Measurements from ENCODE around the gene S100A8. TPM values are rescaled to one million over a fixed set of nuclear protein-coding genes. Genes with fewer than 3 reads are reported as not detected.
A peak's percentile ranks its signal among the peaks of the same experiment; 100 is the strongest.
"Not testable (repeated sequence)": the region's sequence is repeated elsewhere in the genome, so short reads cannot be mapped to it uniquely, and the experiment has no call there.

The S100A8 gene
- total RNA-seq, 2 experiments from 2014 or later: not detected

DNA sequence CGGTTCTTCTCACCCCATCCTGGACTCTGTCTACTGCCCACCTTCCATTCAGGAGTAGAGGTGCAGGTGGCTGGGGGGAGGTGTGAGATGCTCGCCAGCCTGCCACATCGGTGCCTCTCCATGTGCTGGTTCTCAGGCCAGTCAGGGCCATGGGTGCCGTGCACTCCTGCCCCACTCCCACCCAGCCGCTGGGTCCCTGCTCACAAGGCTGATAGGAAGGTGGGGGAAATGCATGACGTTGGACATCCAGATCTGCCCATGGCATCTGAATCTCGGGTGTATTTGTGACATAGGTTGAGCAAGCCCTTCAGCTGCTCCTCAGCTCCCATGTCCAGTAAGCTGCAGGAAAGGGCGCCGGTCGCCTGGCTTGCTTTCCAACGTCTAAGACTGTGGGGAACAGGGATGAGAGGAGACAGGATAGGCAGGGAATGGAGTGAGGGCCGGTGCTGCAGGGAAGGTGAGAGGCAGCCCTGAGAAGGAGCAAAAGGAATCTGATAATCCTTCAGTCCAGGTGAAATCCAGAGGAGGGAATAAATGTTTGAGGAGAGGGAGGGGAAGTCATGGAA, 37.3 kb upstream of the S100A8 start:
- no peak for DNase-seq
- Mint-ChIP-seq H3K27me3 (peaks cover 20% of the 10 kb centered on the region), H3K27ac (no peak overlapping the region), H3K4me1 (no peaks in the 10 kb centered on the region), H3K4me3 (no peak overlapping the region), H3K9me3 (ENCODE audit: low read depth) (no peaks in the 10 kb centered on the region), H3K36me3 (no peaks in the 10 kb centered on the region)
- no peak for ATAC-seq
- CTCF ChIA-PET: no interaction called here

DNA sequence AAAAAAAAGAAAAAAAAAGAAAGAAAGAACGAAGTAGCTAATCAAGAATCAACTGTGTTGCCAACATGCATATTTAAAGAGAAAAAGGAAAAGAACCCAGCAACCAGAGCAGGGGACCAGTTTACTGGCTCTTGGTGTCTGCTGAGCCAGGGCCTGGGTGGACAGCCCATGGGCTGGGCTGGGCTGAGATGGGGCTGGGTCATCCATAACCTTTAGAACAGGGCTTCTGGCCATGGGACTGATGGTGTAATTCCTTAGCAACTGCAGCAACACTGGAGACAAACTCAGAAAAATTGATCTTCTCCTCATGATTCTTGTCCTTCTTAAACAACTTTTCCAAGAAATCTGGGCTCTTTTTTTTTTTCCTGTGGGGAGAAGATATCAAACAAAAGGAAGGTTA, 35.9 kb upstream of the S100A8 start:
- H3K4me1 Mint-ChIP-seq: no peaks in the 10 kb centered on the region
- DNase-seq: no peak
- CTCF ChIA-PET: no interaction called here
- H3K27me3 Mint-ChIP-seq: peaks cover 20% of the 10 kb centered on the region
- H3K36me3 Mint-ChIP-seq: no peaks in the 10 kb centered on the region
- H3K9me3 Mint-ChIP-seq (ENCODE audit: low read depth): no peaks in the 10 kb centered on the region
- ATAC-seq: no peak
- no peak overlapping the region for H3K27ac Mint-ChIP-seq
- H3K4me3 Mint-ChIP-seq: no peak overlapping the region

DNA sequence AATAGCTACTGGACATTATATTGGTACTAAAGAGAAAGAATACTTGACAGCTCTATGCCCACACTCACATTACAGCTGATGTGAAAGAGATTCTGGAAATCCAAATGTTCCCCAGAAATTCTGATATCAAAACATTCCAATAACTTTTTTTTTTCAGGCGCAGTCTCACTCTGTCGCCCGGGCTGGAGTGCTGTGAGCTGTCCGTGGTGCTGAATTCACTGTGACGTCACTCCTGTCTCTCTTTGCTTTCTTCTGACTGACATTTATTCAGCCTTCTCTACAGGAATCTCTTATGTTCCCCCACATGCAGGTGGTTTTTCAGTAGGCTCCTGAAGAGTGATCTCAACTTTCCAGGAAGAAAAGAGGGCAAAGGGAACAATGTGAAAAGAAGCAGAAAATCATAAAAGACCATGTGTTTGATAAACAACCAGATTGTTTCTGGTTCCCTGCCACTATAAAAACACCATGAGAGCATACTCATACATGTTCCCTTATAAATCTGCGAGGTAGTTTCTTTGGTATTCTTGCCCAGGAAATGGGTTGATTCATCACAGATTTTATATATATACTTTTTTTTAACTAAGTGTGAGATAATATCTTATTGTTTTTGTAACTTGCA, 31.7 kb upstream of the S100A8 start:
- CTCF ChIA-PET: no interaction called here
- DNase-seq (peak; percentile 74), ATAC-seq (no peak)
- H3K4me3 Mint-ChIP-seq: no peak overlapping the region
- no peaks in the 10 kb centered on the region for H3K36me3 Mint-ChIP-seq
- no peaks in the 10 kb centered on the region for H3K9me3 Mint-ChIP-seq (ENCODE audit: low read depth)
- H3K4me1 Mint-ChIP-seq: no peaks in the 10 kb centered on the region
- H3K27me3 Mint-ChIP-seq: peaks cover 16% of the 10 kb centered on the region
- no peak overlapping the region for H3K27ac Mint-ChIP-seq

DNA sequence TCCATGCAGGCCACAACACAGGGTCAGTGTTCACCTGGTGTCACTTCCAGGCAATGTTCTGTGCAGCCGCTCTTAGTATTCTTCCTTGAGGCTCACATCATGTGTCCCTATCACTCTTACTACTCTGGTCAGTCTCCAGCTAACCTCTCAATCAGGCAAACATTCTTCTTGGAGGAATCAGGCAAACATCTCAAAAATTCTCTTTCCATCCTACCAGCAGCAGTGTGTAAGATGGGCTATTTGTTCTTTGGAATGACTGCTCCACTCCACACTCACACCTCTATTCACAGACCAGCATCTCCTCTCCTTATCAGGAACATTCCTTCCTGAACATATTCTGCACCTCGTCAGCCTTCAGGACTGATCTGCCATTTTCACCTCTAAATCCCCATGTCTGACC, 29.4 kb upstream of the S100A8 start:
- Mint-ChIP-seq H3K9me3 (ENCODE audit: low read depth) (no peaks in the 10 kb centered on the region), H3K27ac (no peak overlapping the region)
- CTCF ChIA-PET: no interaction called here

GRCh38 chr1:153419436-153419793, 28.5 kb upstream of the S100A8 start:
- H3K4me3 Mint-ChIP-seq; DNase-seq; H3K36me3 Mint-ChIP-seq; CTCF ChIA-PET; H3K4me1 Mint-ChIP-seq; H3K27ac Mint-ChIP-seq; H3K27me3 Mint-ChIP-seq; H3K9me3 Mint-ChIP-seq (ENCODE audit: low read depth); ATAC-seq: not testable (repeated sequence)

More for the DNA sequence above, 29.4 kb upstream of the S100A8 start:
- Mint-ChIP-seq H3K4me1 (no peaks in the 10 kb centered on the region), H3K4me3 (no peak overlapping the region), H3K36me3 (no peaks in the 10 kb centered on the region), H3K27me3 (peaks cover 9% of the 10 kb centered on the region)
- no peak for DNase-seq
- ATAC-seq: no peak

DNA sequence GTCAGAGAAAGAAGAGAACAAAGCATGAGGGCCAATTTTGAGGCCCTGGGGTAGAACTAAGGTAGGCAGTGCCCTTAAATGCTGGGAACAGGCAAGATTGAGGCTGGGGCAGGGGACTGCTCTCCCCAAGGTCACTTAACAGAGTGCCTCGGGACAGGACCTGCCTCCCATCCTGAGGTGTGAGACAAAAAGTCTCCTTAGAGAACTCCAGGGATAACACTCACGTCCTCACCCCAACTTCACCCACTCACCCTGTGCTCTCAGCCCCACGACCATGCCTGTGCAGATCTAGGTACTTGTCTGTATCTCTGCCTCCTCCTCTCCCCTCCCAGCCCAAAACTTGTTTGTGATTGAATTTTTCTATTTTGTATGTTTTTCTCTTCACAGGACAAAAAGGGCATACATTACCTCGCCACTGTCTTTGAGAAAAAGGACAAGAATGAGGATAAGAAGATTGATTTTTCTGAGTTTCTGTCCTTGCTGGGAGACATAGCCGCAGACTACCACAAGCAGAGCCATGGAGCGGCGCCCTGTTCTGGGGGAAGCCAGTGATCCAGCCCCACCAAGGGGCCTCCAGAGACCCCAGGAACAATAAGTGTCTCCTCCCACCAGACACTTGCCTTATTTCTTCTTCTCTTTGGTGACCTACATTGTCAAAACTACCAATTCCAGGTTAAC, 28.0 kb upstream of the S100A8 start:
- H3K36me3 Mint-ChIP-seq; DNase-seq; H3K9me3 Mint-ChIP-seq (ENCODE audit: low read depth); H3K27ac Mint-ChIP-seq; H3K4me3 Mint-ChIP-seq; H3K27me3 Mint-ChIP-seq; ATAC-seq; CTCF ChIA-PET; H3K4me1 Mint-ChIP-seq: not testable (repeated sequence)

GRCh38 chr1:153417136-153417888, 26.4 kb upstream of the S100A8 start:
- H3K4me3 Mint-ChIP-seq: no peak overlapping the region
- no peak overlapping the region for H3K27ac Mint-ChIP-seq
- no peaks in the 10 kb centered on the region for H3K36me3 Mint-ChIP-seq
- no peaks in the 10 kb centered on the region for H3K4me1 Mint-ChIP-seq
- CTCF ChIA-PET: no interaction called here
- DNase-seq (no peak), ATAC-seq (no peak)
- no peaks in the 10 kb centered on the region for H3K9me3 Mint-ChIP-seq (ENCODE audit: low read depth)
- H3K27me3 Mint-ChIP-seq: no peaks in the 10 kb centered on the region

DNA sequence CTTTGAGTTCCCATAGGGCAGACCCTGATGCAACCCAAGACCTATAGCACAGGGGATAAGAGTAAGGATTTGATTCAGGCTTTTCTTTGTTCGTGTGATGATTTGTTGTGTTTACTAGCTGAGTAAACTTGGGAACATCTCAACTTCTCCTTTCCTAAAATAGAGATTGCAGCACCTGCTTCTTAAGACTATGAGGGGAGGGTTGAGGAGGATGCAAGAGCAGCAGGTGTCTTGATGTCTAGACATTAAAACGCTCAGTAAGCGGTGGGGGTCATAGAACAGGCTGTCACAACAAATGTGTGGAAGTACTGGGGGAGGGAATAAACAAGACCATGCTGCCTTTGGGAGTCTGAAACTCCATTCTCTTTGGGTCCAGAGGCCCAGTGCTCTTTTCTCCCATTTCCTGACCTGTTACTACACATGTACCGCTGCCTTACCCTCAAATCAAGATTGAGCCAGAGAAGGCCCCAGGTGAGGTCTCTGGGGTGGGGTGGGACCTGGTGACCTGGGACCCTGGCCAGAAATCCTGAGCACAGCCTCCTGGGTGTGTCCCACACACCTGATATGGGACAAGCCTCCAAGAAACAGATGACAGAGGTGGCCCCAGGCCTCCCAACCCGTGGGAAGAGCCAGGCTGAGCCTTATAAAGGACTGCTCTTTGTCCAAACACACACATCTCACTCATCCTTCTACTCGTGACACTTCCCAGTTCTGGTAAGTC, 25.1 kb upstream of the S100A8 start, which contains the start of gene S100A7A:
TSS of gene S100A7A (plus strand) at position 671 of the 721 bp plus-strand sequence. CDS start 1,563 bp downstream, outside the sequence.
- Mint-ChIP-seq H3K4me1 (no peaks in the 10 kb centered on the region), H3K27me3 (no peaks in the 10 kb centered on the region), H3K4me3 (no peak within 1 kb of the TSS), H3K36me3 (no peaks in the 10 kb centered on the region), H3K9me3 (ENCODE audit: low read depth) (no peaks in the 10 kb centered on the region), H3K27ac (no peak within 1 kb of the TSS)
- CTCF ChIA-PET: no interaction called here
- ATAC-seq: no peak
- DNase-seq: no peak

- H3K27ac Mint-ChIP-seq; H3K36me3 Mint-ChIP-seq; H3K9me3 Mint-ChIP-seq (ENCODE audit: low read depth); H3K4me3 Mint-ChIP-seq; H3K4me1 Mint-ChIP-seq; CTCF ChIA-PET; ATAC-seq; DNase-seq: not testable (repeated sequence)
- H3K27me3 Mint-ChIP-seq: peaks cover 12% of the 10 kb centered on the region
Measured at GRCh38 chr1:153413961-153414360, 23.1 kb upstream of the S100A8 start.

DNA sequence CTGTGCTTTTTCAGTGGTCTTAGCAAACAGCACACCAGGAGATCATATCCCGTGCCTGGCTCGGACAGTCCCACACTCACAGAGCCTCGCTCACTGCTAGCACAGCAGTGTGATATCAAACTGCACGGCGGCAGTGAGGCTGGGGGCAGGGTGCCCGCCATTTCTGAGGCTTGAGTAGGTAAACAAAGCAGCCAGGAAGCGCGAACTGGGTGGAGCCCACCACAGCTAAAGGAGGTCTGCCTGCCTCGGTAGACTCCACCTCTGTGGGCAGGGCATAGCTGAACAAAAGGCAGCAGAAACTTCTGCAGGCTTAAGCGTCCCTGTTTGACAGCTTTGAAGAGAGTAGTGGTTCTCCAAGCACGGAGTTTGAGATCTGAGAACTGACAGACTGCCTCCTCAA, 16.4 kb upstream of the S100A8 start:
- not testable (repeated sequence) for H3K9me3 Mint-ChIP-seq (ENCODE audit: low read depth); H3K4me1 Mint-ChIP-seq; H3K36me3 Mint-ChIP-seq; DNase-seq; H3K27ac Mint-ChIP-seq; ATAC-seq; H3K4me3 Mint-ChIP-seq
- peaks cover 25% of the 10 kb centered on the region for H3K27me3 Mint-ChIP-seq
- CTCF ChIA-PET: interaction anchor here (1.2 kb wide), 1 partner anchor 55 kb away, joined by 5 read pairs; no protein-coding TSS in a partner anchor

- H3K27ac Mint-ChIP-seq; H3K4me3 Mint-ChIP-seq; DNase-seq; H3K4me1 Mint-ChIP-seq; ATAC-seq; H3K36me3 Mint-ChIP-seq; H3K9me3 Mint-ChIP-seq (ENCODE audit: low read depth): not testable (repeated sequence)
- CTCF ChIA-PET: interaction anchor here (1.2 kb wide), 1 partner anchor 54 kb away, joined by 5 read pairs; no protein-coding TSS in a partner anchor
- H3K27me3 Mint-ChIP-seq: peaks cover 31% of the 10 kb centered on the region
Measured at GRCh38 chr1:153405825-153406599, 15.1 kb upstream of the S100A8 start.

- no peaks in the 10 kb centered on the region for H3K36me3 Mint-ChIP-seq
- peaks cover 2% of the 10 kb centered on the region for H3K4me1 Mint-ChIP-seq
- H3K27ac Mint-ChIP-seq: no peak overlapping the region
- CTCF ChIA-PET: interaction anchor here (1.6 to 3.3 kb wide), 2 partner anchors 50 to 52 kb away, joined by 7 to 13 read pairs; no protein-coding TSS in a partner anchor
- H3K4me3 Mint-ChIP-seq: no peak overlapping the region
- no peaks in the 10 kb centered on the region for H3K9me3 Mint-ChIP-seq (ENCODE audit: low read depth)
- ATAC-seq: no peak
- peak; percentile 62 for DNase-seq
- peaks cover 27% of the 10 kb centered on the region for H3K27me3 Mint-ChIP-seq
Measured at GRCh38 chr1:153404768-153405167, 13.9 kb upstream of the S100A8 start.

Measured in activated CD8-positive, alpha-beta memory T cell treated with anti-CD3 and anti-CD28 coated beads, Interleukin-2, amount 10 ng/mL, durations not matched to agents 7 days and 5 days (primary cell).